Peyer's patch (tissue), 4 donors: ENCODE measurements around the gene CACNA1H.

ENCODE experiments used
- POLR2A ChIP-seq, 2 donors: fragments of 450-650 bp; IDR thresholded peaks; one replicate each; pipeline ENCODE4 v1.5.1; 2017; ENCODE audit warnings: antibody characterized with exemption in 2 of 2, mild to moderate bottlenecking in 2 of 2, moderate library complexity in 2 of 2
- TF ChIP-seq, protein P1 (sequence below), 6 experiments: fragments of 450-650 bp in 4 of 6; fragments of 200-600 bp in 2 of 6; sonication (generic) in 1 of 6; IDR thresholded peaks; one replicate each; pipeline ENCODE4 v1.5.1; 2017 to 2019; ENCODE audit warnings: antibody characterized with exemption in 6 of 6, mild to moderate bottlenecking in 3 of 6, moderate library complexity in 1 of 6

DNA sequence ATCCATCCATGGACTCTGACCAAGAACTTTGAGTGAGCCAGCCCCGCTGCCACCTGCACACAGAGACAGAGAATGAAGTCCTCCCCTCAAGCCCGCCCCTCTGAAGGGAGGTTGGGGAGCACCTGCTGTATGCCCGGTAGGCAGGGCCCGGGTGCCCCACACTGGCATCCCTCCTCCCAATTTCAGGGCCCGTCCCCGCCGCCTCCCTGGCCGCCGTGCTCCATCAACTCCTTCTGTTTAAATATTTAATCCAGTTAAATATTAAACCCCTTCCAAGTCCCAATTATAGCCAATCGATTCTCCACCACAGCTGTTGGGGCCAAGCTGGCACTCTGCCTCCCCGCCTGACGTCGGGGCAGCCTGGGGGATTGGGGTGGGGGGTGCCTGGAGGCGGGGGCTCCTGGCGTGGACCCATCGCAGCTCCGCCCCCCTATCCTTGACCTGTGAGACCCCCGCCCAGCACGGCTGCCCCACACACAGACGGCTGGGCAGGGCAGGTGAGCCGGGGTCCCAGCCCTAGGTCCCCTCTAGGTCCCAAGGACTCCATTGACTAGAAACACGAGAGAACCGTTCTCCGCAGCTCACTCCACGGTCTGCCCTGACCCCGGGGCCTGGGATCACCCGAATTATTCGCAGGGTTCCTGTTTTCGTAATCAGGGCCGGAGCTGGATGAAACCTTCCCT is 18.0 kb upstream of the CACNA1H start:
- TF ChIP-seq, protein P1, sequence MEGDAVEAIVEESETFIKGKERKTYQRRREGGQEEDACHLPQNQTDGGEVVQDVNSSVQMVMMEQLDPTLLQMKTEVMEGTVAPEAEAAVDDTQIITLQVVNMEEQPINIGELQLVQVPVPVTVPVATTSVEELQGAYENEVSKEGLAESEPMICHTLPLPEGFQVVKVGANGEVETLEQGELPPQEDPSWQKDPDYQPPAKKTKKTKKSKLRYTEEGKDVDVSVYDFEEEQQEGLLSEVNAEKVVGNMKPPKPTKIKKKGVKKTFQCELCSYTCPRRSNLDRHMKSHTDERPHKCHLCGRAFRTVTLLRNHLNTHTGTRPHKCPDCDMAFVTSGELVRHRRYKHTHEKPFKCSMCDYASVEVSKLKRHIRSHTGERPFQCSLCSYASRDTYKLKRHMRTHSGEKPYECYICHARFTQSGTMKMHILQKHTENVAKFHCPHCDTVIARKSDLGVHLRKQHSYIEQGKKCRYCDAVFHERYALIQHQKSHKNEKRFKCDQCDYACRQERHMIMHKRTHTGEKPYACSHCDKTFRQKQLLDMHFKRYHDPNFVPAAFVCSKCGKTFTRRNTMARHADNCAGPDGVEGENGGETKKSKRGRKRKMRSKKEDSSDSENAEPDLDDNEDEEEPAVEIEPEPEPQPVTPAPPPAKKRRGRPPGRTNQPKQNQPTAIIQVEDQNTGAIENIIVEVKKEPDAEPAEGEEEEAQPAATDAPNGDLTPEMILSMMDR (IDR thresholded peaks at IDR 0.05), result no peak
- TF ChIP-seq POLR2A (IDR thresholded peaks at IDR 0.05), result no peak
